Measurements from ENCODE around the gene SCGB1A1.
"Not testable (repeated sequence)": the region's sequence is repeated elsewhere in the genome, so short reads cannot be mapped to it uniquely, and the experiment has no call there.

The SCGB1A1 gene

GRCh38 chr11:62423012-62423411, 4.2 kb downstream of the SCGB1A1 start:
- no peak for DNase-seq

DNA sequence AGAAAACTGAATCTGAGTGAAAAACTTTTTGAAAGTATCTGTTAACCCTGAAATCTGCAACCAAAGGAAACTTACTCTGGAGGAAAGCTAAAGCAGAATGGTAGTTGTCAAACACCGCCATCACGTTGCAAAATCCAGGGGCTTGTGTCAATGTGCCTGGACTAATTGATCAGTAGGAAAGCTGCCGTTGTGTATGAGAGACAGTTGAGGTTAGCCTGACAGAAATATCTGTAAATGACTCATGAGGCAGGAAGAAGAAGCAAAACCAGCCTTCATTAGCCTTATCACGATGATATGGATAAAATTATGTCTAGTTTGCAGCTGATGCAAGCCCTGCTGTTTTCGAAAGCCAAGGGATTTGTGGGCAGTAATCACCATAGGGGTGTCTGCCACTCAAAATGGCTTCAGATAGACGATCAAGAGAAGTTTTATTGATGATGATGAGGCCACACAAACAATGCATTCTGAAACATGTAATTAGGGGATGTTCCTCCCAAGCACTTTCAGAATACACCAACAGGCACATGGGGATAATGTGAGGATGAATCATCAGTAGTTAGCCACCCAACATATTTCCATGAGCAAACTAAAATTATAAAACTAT, 8.9 kb downstream of the SCGB1A1 start:
- DNase-seq, result no peak

DNA sequence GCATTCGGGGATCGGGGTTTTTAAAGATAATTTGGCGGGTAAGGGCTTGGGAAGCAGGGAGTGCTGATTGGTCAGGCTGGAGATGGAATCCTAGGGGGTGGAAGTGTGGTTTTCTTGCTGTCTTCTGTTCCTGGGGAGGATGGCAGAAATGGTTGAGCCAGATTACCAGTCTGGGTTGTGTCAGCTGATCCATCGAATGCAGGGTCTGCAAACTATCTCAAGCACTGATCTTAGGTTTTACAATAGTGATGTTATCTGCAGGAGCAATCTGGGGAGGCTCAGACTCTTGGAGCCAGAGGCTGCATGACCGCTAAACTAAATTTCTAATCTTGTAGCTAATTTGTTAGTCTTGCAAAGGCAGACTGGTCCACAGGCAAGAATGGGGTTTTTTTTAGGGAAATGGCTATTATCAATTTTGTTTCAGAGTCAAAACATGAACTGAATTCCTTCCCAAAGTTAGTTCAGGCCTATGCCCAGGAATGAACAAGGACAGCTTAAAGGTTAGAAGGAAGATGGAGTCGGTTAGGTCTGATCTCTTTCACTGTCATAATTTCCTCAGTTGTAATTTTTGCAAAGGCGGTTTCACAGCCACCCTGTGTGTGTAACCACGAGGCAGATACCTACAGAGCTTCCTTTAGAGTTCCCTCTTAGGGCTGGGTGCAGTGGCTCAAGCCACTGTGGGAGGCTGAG, 10.2 kb downstream of the SCGB1A1 start:
- no peak for DNase-seq

DNA sequence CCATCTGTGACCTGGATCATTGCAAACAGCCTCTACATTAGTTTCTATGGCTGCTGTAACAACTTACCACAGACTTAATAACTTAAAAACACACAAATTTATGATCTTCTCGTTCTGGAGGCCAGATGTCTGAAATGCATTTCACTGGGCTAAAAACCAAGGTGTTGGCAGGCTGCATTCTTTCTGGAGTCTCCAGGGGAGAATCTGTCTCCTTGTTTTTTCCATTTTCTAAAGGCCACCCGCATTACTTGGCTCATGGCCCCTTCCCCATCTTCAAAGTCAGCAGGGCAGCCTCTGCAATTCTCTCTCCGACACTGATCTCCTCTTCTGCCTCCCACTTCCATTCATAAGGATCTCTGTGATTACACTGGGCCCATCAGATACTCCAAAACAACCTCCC, 11.6 kb downstream of the SCGB1A1 start:
- DNase-seq, result no peak

DNA sequence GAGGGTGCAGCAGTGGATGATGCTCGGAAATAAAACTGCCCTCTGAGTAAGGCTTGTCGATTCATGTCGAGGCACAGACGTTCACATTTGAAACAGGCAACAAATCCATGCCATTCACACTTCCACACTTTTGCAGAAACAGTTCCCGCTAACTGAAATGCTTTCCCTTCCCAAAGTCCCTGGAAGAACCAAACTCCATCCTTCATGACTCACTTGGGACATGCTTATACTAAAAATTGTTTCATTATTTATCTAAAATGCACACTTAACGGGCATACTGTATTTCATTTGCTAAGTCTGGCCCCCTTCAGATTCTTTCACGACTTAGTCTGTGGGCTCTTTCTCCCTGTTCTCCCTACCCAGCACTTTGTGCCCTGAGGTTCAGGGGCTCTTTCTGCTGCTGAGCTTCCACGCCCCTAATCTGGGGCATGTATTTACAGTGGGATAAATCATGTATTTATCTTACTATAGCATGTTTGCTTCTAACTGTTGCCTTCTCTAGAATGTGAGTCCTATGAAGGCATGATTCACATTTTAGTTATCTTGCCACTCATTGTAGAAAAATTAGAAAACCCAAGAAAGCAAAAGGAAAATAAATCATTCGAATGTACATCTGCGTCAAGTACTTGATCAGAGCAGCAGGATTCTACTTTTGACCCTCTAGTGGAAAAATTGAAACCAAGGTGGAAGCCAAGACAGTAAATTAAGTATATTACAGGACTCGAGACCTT, 12.5 kb downstream of the SCGB1A1 start:
- DNase-seq, result no peak

GRCh38 chr11:62432695-62433094, 13.9 kb downstream of the SCGB1A1 start:
- DNase-seq, result no peak

DNA sequence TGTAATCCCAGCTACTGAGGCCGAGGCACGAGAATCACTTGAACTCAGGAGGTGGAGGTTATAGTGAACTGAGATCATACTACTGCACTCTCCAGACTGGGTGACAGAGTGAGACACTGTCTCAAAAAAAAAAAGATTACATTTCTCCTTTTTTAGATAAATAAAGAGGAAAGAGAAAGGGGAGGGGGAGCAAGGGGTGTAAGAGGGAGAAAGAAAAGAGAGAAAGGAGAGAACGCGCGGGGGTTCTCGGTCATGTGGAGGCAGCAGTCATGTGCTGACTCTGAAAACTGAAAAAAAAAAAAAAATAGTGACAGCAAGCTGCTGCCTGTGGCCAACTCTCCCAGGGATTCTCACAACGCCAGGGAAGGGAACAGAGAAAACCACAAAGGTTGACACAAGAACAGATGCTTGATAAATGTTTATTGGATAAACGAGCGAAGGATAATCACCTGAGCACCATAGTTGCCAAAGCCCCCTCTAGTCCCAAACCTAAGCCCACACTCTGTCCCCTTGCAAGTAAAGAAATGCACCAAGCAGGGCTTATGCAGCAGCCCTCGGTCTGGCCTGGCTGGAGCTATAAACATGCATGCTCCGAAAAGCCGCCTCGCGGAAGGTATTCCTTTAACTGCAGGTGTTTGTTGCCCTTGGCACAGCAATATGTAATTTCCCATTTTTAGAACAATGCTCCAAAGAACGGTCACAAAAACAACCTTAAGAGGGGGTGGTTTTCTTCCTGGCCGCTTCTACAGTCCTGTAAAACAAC, 14.5 kb downstream of the SCGB1A1 start:
- no peak for DNase-seq

DNA sequence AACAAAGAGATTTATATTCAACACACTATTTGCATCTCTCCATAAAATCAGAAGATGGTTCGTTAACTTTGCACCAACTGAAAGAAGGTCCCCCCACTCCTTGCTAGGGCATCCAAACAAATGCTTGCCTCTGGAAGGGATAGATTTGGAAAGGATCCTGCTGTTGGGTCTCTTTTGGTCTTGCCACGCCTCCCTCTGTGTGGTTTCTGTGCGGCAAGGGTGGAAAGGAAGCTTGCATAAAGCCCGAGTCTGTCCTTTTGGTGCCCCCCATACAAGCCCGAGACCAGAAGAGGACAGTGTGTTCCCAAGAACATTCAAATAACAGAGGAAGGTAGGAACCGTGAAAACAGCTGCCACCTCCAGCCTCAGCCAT, 15.1 kb downstream of the SCGB1A1 start:
- no peak for DNase-seq

DNA sequence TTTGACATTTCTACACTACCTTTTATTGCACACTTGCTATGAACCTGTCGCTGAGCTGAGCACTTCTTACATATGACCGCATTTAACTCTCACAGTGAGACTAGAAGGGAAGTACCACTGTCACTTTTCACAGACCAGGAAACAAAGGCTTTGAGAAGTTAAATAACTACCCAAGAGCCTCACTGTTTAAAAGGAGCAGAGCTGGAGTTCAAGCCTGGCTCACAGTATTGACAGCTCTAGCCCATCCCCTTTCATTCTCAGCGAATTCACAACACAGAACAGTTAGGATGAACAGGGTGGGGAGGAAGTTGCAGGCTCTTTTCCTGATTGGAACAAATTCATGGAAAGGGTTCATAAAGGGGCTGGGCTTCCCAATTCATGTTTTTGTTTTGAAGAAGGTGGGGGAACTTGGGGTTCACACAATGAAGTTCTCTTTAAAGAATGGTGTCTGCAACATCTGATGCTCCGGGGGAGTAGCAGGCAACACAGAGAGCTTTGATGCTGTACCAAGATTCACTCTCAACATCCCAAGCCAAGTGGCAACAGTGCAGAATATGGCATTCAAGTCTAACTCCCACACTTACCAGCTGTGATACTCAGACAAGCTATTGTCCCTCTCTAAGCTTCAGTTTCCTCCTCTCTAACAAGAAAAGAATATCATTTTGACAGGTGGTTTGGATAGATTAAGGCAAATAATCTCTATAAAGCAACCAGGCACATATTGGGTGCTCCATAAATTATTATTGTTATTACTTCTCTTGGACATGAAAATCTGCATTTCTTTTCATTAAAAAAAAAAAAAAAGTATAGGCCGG, 17.2 kb downstream of the SCGB1A1 start:
- DNase-seq, result no peak

- DNase-seq, result no peak
Observed at GRCh38 chr11:62437616-62438015, 18.8 kb downstream of the SCGB1A1 start.

GRCh38 chr11:62438641-62439040, 19.8 kb downstream of the SCGB1A1 start:
- DNase-seq, result no peak

GRCh38 chr11:62439785-62440602, 21.2 kb downstream of the SCGB1A1 start:
- no peak for DNase-seq

GRCh38 chr11:62443390-62444235, 24.8 kb downstream of the SCGB1A1 start:
- DNase-seq, result no peak

- peak; percentile 50 for DNase-seq
Observed at GRCh38 chr11:62444236-62444833, 25.5 kb downstream of the SCGB1A1 start.

DNA sequence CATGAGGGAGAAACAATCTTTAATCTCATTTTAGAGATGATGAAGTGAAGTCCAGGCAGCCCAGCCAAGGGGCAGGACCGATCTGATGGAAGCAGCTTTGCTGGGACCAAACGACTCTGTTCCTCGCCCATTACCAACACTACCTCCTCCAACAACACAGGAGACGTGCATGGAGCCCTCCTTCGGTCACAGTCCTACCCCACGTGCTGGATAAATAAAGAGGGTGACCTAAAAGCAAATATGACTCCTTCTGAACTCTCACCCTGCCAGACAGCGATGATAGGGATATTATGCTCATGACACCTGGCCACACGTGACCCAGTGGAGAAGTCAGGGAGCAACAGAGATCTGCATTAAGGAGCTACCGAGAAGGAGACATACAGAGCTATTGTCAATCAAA, 26.0 kb downstream of the SCGB1A1 start:
- peak; percentile 78 for DNase-seq

GRCh38 chr11:62445314-62445740, 26.5 kb downstream of the SCGB1A1 start:
- DNase-seq, result peak; percentile 78

DNA sequence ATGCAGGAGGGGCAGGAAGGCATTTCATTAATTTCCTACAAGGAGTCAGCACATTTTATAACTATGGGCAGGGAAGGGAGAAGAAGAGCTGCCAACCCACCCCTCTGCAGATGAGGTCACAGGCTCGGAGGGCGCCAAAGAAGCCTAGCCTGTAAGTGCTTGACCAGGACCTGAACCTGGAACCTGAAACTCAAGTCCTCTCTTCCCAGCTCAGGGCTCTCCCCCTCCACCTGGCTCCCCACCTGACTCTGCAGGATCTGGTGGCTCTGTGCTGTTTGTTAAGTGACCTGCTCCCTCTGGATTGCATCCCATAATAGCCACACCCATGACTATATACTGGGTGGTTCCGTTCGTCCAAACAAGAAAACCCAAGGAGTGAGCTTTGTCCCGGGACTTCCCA, 27.3 kb downstream of the SCGB1A1 start:
- DNase-seq, result no peak

DNA sequence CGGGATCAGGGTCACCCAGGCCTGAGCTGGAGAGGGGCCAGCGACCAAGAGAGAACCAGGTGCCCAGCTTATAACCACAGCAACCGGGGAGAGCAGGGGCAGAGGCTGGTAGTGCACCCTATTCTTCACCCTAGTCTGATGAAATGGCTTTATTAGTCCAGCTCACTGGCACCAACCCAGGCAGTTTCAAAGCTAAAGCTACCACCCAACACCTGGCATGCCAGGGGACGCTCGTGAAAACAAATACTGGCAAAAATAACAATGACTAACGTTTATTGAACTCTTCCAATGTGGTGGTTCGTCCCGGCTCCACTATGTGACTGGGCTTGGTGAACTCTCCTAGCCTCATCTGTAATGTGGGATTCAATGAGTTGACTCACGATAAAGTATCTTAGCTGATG, 30.6 kb downstream of the SCGB1A1 start:
- DNase-seq, result peak; percentile 45

- not testable (repeated sequence) for DNase-seq
Observed at GRCh38 chr11:62449912-62450311, 31.1 kb downstream of the SCGB1A1 start.

- no peak for DNase-seq
Observed at GRCh38 chr11:62450543-62451240, 31.9 kb downstream of the SCGB1A1 start.
